ENCODE results near the gene IFRD2.

GRCh38 chr3:50327943-50328691 lies 35.9 kb upstream of the IFRD2 start, which contains the start of gene TUSC2:
- TF ChIP-seq CTCF (IDR thresholded peaks at IDR 0.05) (no peak), POLR2AphosphoS5 (IDR thresholded peaks at IDR 0.05; ENCODE audit: low read depth, low read length) (peak; percentile 73), REST (IDR thresholded peaks at IDR 0.05; ENCODE audit: insufficient read depth in 1 of 2, low read depth in 2 of 2, low read length in 1 of 2) (0 out of 4 replicates have a peak, but pooled peaks of 1 of the 2 experiments have one; percentile 71), SIN3A (IDR thresholded peaks at IDR 0.05; ENCODE audit: borderline replicate concordance, insufficient read depth, low read depth, low read length) (peak; percentile 37; the same call in 1 of the 2 replicates), TCF7L2 (IDR thresholded peaks at IDR 0.05; ENCODE audit: low read depth, low read length) (0 out of 2 replicates have a peak, but pooled peaks have one; percentile 41)

Data from Panc1 (cell line).